ENCODE measurements around the gene TMEM40. TPM values are rescaled to one million over a fixed set of nuclear protein-coding genes. Genes with fewer than 3 reads are reported as not detected.

The TMEM40 gene
- total RNA-seq, 1 experiment from 2014 or later, result not detected

DNA sequence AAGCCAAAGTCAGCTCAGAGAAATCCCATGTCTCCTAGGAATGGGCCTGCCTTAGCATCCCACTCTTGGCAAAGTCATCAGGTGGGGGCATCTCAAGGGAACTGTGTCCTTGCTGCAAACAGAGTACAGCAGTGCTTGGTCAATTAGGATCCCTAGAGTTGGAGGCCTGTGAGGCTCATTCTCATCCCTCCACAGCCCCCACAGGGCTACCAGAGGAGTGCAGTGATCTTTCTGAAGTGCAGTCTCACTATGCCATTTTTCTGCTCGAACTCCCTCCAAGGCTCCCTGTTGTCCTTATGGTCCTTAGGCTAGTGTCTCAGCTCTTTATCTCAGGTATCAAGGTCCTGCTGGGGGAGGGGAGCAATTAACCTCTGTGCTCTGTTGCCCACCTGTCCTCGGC, 31.1 kb downstream of the TMEM40 start:
- Mint-ChIP-seq H3K4me3 (no peak overlapping the region), H3K4me1 (no peaks in the 10 kb centered on the region), H3K36me3 (ENCODE audit: insufficient read depth in 1 of 3, low read depth in 3 of 3) (peaks cover 0 to 2% (median 0%) of the 10 kb centered on the region in 3 experiments; a peak in 2 of 7 replicates), H3K27me3 (ENCODE audit: low read depth) (no peaks in the 10 kb centered on the region; the same call in 1 of the 2 replicates), H3K27ac (no peak overlapping the region; a peak in 1 of 7 replicates), H3K9me3 (peaks cover 5 to 7% of the 10 kb centered on the region in 2 experiments; a peak in 4 of 5 replicates)
- Histone ChIP-seq H3K4me2 (ENCODE audit: insufficient read depth, insufficient read length, low read length) (no peak overlapping the region), H2AFZ (ENCODE audit: low read length) (no peak overlapping the region), H3K56ac (ENCODE audit: insufficient read length, low read depth, low read length) (no peak overlapping the region), H2AK5ac (ENCODE audit: insufficient read length, low read length) (no peak overlapping the region), H3K79me1 (ENCODE audit: insufficient read depth, low read depth, low read length, poor library complexity, severe bottlenecking) (no peaks in the 10 kb centered on the region), H3T11ph (ENCODE audit: low read length) (no peak overlapping the region), H3K79me2 (ENCODE audit: insufficient read depth, low read length) (no peaks in the 10 kb centered on the region), H4K20me1 (ENCODE audit: control insufficient read depth, insufficient read depth, insufficient read length) (no peaks in the 10 kb centered on the region), H4K91ac (ENCODE audit: insufficient read length, low read depth, low read length) (no peak overlapping the region), H3K27me3 (ENCODE audit: insufficient read depth, low read length) (no peaks in the 10 kb centered on the region), H3K27ac (ENCODE audit: insufficient read length, low read depth, low read length) (no peak overlapping the region), H3K18ac (ENCODE audit: insufficient read length, low read depth, low read length) (no peak overlapping the region), H2BK5ac (ENCODE audit: insufficient read length, low read length) (no peak overlapping the region), H3K14ac (ENCODE audit: insufficient read depth, low read length) (no peak overlapping the region), H3K4ac (ENCODE audit: low read depth, low read length) (no peak overlapping the region), H4K5ac (ENCODE audit: insufficient read length, low read depth, low read length) (no peak overlapping the region), H2BK12ac (ENCODE audit: insufficient read length, low read depth, low read length) (no peak overlapping the region), H2BK120ac (ENCODE audit: low read depth, low read length, poor library complexity, severe bottlenecking) (no peak overlapping the region), H3K23me2 (ENCODE audit: insufficient read length, low read depth, low read length, poor library complexity, severe bottlenecking) (no peaks in the 10 kb centered on the region), H2BK20ac (ENCODE audit: low read depth, low read length, poor library complexity, severe bottlenecking) (no peak overlapping the region), H3K9ac (ENCODE audit: extremely low read depth, insufficient read length, low read length) (no peak overlapping the region), H3K4me1 (ENCODE audit: insufficient read depth, low read length) (no peaks in the 10 kb centered on the region; the same call in 1 of the 2 replicates), H3K23ac (ENCODE audit: insufficient read length, low read depth, low read length) (no peak overlapping the region), H2BK15ac (ENCODE audit: low read depth, low read length) (no peak overlapping the region), H4K8ac (replicated peaks; ENCODE audit: insufficient read length, low read depth, low read length) (no peak overlapping the region), H3K9me3 (ENCODE audit: control insufficient read depth, low read depth, low read length) (no peaks in the 10 kb centered on the region)
- WGBS (ENCODE audit: extremely low coverage, insufficient read length, low lambda C conversion rate), result no CpG with 5 or more reads among the region's 2 CpGs
- TF ChIP-seq, protein P1, sequence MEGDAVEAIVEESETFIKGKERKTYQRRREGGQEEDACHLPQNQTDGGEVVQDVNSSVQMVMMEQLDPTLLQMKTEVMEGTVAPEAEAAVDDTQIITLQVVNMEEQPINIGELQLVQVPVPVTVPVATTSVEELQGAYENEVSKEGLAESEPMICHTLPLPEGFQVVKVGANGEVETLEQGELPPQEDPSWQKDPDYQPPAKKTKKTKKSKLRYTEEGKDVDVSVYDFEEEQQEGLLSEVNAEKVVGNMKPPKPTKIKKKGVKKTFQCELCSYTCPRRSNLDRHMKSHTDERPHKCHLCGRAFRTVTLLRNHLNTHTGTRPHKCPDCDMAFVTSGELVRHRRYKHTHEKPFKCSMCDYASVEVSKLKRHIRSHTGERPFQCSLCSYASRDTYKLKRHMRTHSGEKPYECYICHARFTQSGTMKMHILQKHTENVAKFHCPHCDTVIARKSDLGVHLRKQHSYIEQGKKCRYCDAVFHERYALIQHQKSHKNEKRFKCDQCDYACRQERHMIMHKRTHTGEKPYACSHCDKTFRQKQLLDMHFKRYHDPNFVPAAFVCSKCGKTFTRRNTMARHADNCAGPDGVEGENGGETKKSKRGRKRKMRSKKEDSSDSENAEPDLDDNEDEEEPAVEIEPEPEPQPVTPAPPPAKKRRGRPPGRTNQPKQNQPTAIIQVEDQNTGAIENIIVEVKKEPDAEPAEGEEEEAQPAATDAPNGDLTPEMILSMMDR (conservative IDR thresholded peaks at IDR 0.05), result no peak
- DNase-seq, result no peak

Data from H9 (cell line).